Superior temporal gyrus (tissue), 1 donor: ENCODE results near the gene NYNRIN.
A peak's percentile ranks its signal among the peaks of the same experiment; 100 is the strongest.

Experiments
- DNase-seq: peaks from one replicate; pipeline ENCODE4 v3.0.0-alpha.2; 2016; ENCODE audit errors: extremely low spot score

Gene NYNRIN

DNA sequence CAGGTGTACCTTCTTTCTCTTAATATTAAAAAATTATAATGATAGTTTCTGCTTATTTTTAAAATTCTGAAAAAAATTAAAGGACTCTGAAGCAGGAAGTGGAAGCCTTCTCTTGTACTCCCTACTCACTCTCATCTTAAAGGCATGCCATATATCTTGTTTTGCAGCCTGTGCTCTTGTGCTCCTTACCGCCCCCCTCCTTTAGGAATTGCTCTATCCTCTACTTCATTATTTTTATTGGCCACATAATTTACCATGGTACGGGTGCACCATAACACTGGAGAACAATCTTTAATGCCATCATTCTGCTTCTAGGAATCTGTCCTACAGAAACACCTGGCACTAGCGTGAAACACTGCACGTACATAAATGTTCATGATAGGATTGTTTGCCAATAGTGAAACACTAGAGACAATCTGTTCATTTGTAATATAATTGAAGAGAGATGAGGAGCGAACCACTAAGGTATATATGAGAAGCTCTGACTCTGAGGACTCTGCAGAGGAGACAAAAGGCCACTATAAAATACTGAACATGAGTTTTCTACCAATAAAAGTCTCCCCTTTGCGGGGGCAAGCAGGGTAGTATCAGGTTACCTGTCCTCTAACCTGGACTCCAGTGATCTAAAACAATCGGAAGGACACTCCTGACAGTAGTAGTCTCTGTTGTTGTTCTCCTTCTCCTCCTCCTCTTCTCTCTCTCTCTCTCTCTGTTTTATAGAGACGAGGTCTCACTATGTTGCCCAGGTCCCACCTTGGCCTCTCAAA, 6.3 kb upstream of the NYNRIN start:
- no peak for DNase-seq

GRCh38 chr14:24394275-24394674, 4.5 kb upstream of the NYNRIN start:
- DNase-seq, result no peak

GRCh38 chr14:24395609-24396582, 2.9 kb upstream of the NYNRIN start:
- DNase-seq, result no peak

DNA sequence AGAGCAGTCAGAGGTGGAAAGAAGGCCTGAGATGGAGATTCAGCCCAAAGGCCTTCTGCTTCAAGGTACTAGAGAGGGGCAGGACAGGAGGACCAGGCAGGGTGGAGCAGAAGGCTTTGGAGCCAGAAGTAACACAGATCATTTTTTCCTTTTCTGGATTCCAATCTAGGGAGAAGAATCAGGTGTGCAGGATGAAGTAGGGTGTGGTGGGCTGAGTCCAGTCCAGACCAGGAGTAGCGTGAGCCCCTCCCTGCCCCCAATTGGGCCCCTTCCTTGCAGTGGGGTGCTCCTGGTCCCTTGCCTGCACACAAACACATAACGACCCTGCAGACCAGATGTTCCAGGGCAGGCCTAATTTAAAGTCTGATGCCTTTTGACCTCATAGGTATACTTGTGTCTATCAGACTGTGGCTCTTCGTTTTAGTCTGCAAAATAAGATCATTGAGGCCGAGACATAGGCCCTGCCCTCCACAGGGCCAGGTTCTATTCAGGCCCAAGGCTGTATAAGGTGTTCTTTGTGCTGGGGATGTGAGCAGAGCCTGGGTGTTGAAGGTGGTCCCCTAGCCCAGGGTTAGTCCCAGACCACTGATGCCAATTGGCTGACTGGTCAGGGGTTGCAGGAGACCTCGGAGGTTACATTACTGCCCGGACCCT, 1.0 kb upstream of the NYNRIN start:
- DNase-seq, result no peak

GRCh38 chr14:24398293-24398652, 530 bp upstream of the NYNRIN start:
- DNase-seq, result no peak

DNA sequence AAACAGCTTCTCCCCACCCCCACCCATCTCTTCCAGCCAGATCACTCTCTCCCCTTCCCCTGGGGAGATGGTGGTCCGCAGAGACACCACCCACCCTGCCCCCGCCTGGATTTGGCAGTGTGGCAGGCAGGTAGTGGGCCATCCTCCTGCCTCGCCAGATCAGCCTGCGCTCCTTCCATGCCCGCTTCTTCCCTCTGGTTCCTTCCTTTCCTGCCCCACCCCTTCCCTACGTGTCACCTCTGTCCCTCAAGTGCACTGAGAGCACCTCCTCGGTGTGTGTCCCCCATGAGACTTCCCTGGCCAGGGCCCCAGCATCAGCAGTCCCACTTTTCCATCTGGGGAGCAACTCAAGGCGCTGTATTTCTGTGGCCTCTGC, 632 bp downstream of the NYNRIN start:
- DNase-seq, result no peak

DNA sequence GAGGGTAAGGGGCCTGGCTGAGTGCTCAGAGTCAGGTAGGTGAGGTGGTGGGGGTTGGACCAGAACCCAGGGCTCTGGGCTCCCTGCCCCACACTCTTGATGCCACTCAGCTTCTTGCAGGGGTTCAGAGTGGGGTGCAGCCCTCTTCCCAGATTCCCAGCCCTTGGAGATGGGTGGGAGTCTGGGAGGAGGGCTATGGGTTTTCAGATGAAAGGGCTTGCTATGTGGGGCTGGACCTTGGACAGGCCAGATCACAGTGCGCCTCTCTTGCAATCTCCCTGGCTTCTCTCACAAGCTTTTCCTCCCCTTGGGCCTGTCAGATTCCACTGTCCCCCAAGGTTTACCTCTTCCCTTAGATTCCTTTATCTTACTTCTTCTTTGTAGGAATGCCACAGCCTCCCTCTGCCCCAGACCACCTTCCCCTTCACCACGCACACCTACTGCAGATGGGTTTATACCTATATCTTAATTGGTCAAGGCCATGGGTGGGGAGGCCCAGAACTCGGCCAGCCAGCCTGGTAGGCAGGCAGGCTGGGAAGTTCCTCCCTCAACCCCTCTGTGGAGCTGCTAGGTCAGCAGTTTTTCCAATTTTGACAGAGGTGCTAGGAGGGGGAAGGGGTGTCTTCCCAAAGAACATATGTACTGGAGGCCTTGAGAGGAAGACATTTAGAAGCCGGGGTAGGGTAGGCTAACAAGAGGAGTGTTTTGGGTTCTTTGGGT, 1.4 kb downstream of the NYNRIN start:
- DNase-seq, result no peak

DNA sequence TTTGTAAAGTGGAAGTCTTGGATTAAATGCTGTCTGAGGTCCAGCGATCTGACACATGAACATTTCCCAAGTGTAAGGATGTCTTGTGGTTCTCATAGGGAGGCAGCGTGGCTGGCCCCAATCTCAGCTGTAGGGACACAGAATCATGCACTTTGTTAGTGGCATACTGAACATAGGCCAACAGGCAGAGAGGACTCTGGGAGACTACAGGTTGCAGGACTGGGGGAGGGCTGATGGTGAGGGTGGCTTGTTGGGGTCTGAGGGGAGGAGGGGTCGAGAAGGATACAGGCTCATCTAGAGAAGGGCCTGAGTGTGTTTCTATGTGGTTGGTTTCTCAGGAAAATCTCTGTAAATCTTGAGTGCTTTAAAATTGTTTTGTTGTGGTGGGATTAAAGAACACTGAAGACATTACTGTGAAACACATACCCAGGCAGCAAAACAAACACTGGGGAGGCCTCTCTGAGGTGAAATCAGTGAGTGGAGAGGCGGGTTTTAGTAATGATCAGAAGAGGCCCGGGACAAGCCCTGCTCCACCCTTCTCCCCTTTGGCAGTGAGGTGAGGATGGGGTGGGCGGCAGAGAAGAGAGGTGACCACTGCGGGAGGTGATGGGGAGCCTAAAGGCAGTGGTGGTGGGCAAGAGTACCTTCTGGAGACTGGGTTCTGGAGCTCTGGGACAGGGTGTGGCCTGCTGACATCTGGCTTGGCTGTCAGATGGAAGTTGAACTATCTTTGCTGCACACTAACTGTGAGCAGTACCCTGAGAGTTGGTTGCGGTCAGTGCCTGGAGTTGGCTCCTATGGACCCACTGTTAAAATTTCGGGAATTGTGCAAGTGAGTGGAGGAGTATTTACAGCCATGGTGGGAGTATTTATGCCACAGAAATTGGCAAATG, 3.3 kb downstream of the NYNRIN start:
- no peak for DNase-seq

GRCh38 chr14:24403294-24403998, 4.6 kb downstream of the NYNRIN start:
- no peak for DNase-seq

GRCh38 chr14:24404814-24405213, 6.0 kb downstream of the NYNRIN start:
- DNase-seq, result no peak

- DNase-seq, result no peak
Measured at GRCh38 chr14:24406416-24406815, 7.6 kb downstream of the NYNRIN start.

DNA sequence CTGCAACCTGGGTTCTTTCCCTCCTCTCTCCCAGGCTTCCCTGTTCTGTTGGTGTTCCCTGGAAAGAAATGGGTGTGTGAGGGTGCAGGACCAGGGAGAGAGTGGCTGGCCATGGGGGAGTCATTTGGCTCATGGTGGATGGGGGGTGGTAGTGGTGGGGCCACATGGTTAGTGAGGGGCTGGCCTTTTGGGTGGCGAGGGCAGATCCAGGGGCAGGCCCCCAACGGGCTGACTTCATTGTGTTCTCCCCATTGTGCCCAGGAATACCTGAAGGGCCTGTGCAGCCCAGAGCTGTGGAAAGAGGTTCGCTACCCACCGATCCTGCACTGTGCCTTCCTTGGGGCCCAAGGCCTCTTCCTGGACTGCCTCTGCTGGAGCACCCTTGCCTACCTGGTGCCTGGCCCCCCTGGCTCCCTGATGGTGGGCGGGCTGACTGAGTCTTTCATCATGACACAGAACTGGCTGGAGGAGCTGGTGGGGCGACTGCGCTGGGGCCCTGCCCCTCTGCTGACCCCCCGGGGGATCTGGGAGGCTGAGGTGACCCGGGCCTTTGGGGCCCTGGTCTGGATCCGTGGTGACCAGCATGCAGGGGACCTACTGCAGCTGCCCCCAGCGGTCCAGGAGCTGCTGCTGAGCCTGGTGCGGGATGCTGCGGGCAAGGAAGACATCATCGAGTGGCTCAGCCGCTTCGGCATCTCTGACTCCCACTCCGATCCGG, 9.0 kb downstream of the NYNRIN start:
- DNase-seq, result no peak

GRCh38 chr14:24408764-24409163, 10.0 kb downstream of the NYNRIN start:
- DNase-seq, result no peak

- no peak for DNase-seq
Measured at GRCh38 chr14:24409192-24409591, 10.4 kb downstream of the NYNRIN start.

- DNase-seq, result no peak
Measured at GRCh38 chr14:24409956-24410355, 11.2 kb downstream of the NYNRIN start.

- peak; percentile 34 for DNase-seq
Measured at GRCh38 chr14:24411443-24412389, 12.9 kb downstream of the NYNRIN start.

DNA sequence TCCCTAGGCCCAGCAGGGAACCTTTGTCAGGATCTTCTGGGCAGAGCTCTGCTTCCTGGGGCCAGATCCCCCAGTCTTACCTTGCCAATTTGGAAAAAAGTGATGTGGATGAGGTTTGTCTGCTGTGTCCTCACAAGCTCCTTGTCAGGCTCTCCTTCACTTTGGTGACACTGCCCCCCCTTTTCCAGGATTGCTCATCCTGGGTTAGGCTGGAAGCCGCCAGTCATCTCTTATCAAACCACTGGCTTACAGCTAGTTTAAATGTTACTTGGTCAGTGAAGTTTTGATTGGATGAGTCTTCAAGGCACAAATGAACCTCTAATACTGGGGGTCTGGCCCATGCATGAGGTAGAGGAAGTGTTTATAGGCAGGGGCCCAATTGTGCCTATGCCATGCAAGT, 15.3 kb downstream of the NYNRIN start:
- no peak for DNase-seq

DNA sequence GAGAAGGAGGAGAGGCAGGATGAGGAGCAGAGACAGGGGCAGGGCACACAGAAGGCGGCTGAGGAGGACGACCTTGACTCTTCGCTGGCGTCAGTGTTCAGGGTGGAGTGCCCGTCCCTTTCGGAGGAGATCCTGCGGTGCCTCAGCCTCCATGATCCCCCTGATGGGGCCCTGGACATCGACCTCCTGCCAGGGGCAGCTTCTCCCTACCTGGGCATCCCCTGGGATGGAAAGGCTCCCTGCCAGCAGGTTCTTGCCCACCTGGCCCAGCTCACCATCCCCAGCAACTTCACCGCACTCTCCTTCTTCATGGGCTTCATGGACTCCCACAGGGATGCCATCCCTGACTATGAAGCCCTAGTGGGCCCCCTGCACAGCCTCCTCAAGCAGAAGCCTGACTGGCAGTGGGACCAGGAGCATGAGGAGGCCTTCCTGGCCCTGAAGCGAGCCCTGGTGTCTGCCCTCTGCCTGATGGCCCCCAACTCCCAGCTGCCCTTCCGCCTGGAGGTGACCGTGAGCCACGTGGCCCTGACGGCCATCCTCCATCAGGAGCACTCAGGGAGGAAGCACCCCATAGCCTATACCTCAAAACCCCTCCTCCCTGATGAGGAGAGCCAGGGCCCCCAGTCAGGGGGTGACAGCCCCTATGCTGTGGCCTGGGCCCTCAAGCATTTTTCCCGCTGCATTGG, 16.1 kb downstream of the NYNRIN start:
- no peak for DNase-seq
